IMR-90 (cell line): ENCODE data around the gene PPP1R3D. TPM values are rescaled to one million over a fixed set of nuclear protein-coding genes. Genes with fewer than 3 reads are reported as not detected.

Experiments used
- ATAC-seq: fragments of 200-7000 bp; cut with Tn5 transposase; 2 replicates; pipeline ENCODE4 v1.9.1; 2020; ENCODE audit warnings: low read depth, mild to moderate bottlenecking, moderate library complexity
- BruUV-seq: library from RNA; stranded (reverse); fragments of 400-500 nt; replicated peaks from 2 replicates; lab custom pipeline; 2021; lab: Mats Ljungman, UMichigan
- CTCF ChIA-PET: fragments of 300-600 bp; formaldehyde crosslinking; extraction: SDS; loops from one replicate; lab custom pipeline; 2021; ENCODE audit warnings: antibody characterized with exemption; lab: Yijun Ruan, JAX
- POLR2A ChIA-PET: fragments of 300-600 bp; sonication (Branson Sonifier 250); formaldehyde crosslinking; loops from one replicate; lab custom pipeline; 2022; ENCODE audit warnings: antibody characterized with exemption; ENCODE audit not compliant: unreplicated experiment; lab: Charles Lee
- DNase-seq: peaks from one replicate; pipeline ENCODE4 v3.0.0; 2013
- H2AFZ ChIP-seq: replicated peaks from 2 replicates; pipeline ENCODE3; 2013; ENCODE audit warnings: low read length, mild to moderate bottlenecking; ENCODE audit not compliant: poor library complexity
- H2AK5ac ChIP-seq: 2 replicates; pipeline ENCODE4 v1.6.1; 2013; ENCODE audit warnings: low read depth, low read length, inconsistent platforms
- H2AK9ac ChIP-seq: replicated peaks from 2 replicates; pipeline ENCODE3; 2013; ENCODE audit warnings: mild to moderate bottlenecking, low read depth, low read length, moderate library complexity; ENCODE audit not compliant: poor library complexity
- H2BK120ac ChIP-seq: 2 replicates; pipeline ENCODE4 v1.6.1; 2013; ENCODE audit warnings: low read depth, low read length, inconsistent platforms
- H2BK15ac ChIP-seq: 3 replicates; pipeline ENCODE4 v1.6.1; 2013; ENCODE audit warnings: low read depth, low read length, inconsistent platforms
- H2BK20ac ChIP-seq: 2 replicates; pipeline ENCODE4 v1.6.1; 2013; ENCODE audit warnings: low read depth, mild to moderate bottlenecking, inconsistent platforms, low read length, moderate library complexity
- H2BK5ac ChIP-seq: 2 replicates; pipeline ENCODE4 v1.6.1; 2013; ENCODE audit warnings: mild to moderate bottlenecking, low read depth, low read length, inconsistent platforms; ENCODE audit not compliant: poor library complexity, severe bottlenecking
- H3K14ac ChIP-seq: replicated peaks from 2 replicates; pipeline ENCODE4 v1.6.1; 2013; ENCODE audit warnings: low read depth, low read length, inconsistent platforms
- H3K18ac ChIP-seq: 2 replicates; pipeline ENCODE4 v1.6.1; 2013; ENCODE audit warnings: low read depth, low read length, control low read depth
- H3K23ac ChIP-seq: 2 replicates; pipeline ENCODE4 v1.6.1; 2013; ENCODE audit warnings: low read depth, low read length, inconsistent platforms
- H3K27ac ChIP-seq: 2 replicates; pipeline ENCODE4 v1.5.1; 2013; ENCODE audit warnings: mild to moderate bottlenecking, control low read depth, low read length; ENCODE audit not compliant: insufficient read depth
- H3K27me3 ChIP-seq: 2 replicates; pipeline ENCODE4 v1.6.1; 2013; ENCODE audit warnings: low read length; ENCODE audit not compliant: control insufficient read depth, insufficient read depth
- H3K36me3 ChIP-seq: 2 replicates; pipeline ENCODE4 v1.6.1; 2013; ENCODE audit warnings: low read length, mixed read lengths; ENCODE audit not compliant: control insufficient read depth, insufficient read depth
- H3K4ac ChIP-seq: 2 replicates; pipeline ENCODE4 v1.6.1; 2013; ENCODE audit warnings: low read depth, low read length, inconsistent platforms
- H3K4me1 ChIP-seq: 2 replicates; pipeline ENCODE4 v1.6.1; 2013; ENCODE audit warnings: low read length, mixed read lengths; ENCODE audit not compliant: control insufficient read depth, insufficient read depth
- H3K4me2 ChIP-seq: 2 replicates; pipeline ENCODE4 v1.6.1; 2013; ENCODE audit warnings: low read depth, mild to moderate bottlenecking, control low read depth, low read length, moderate library complexity
- H3K4me3 ChIP-seq: 2 replicates; pipeline ENCODE4 v1.5.1; 2013; ENCODE audit warnings: low read depth, mild to moderate bottlenecking, control low read depth, low read length, moderate library complexity; ENCODE audit not compliant: insufficient read depth
- H3K56ac ChIP-seq: 2 replicates; pipeline ENCODE4 v1.6.1; 2013; ENCODE audit warnings: low read length, inconsistent platforms; ENCODE audit not compliant: insufficient read depth; ENCODE audit errors: extremely low read depth
- H3K79me1 ChIP-seq, 2 experiments: 2 replicates each; pipeline ENCODE4 v1.6.1; 2013; ENCODE audit warnings: low read length in 2 of 2, inconsistent platforms in 1 of 2, low read depth in 1 of 2
- H3K9ac ChIP-seq: 2 replicates; pipeline ENCODE4 v1.6.1; 2013; ENCODE audit warnings: low read depth, low read length, control low read depth
- H3K9me1 ChIP-seq: 2 replicates; pipeline ENCODE4 v1.6.1; 2013; ENCODE audit warnings: low read length, inconsistent platforms; ENCODE audit not compliant: insufficient read depth
- H3K9me3 ChIP-seq: 2 replicates; pipeline ENCODE4 v1.6.1; 2013; ENCODE audit warnings: low read length; ENCODE audit not compliant: control insufficient read depth, insufficient read depth
- H4K20me1 ChIP-seq: 2 replicates; pipeline ENCODE4 v1.6.1; 2013; ENCODE audit warnings: low read length, inconsistent platforms; ENCODE audit not compliant: insufficient read depth
- H4K5ac ChIP-seq: 2 replicates; pipeline ENCODE4 v1.6.1; 2013; ENCODE audit warnings: mild to moderate bottlenecking, low read depth, low read length, control low read depth
- H4K8ac ChIP-seq, 2 experiments: 2 replicates each; pipeline ENCODE4 v1.6.1; 2013; ENCODE audit warnings: low read depth in 2 of 2, low read length in 2 of 2, control low read depth in 1 of 2, inconsistent platforms in 1 of 2
- H4K91ac ChIP-seq: 2 replicates; pipeline ENCODE4 v1.6.1; 2013; ENCODE audit warnings: low read depth, low read length, inconsistent platforms; ENCODE audit not compliant: insufficient read depth
- BHLHE40 ChIP-seq: fragments of 150-350 bp; IDR thresholded peaks from 2 replicates; pipeline ENCODE4 v1.6.1; 2016; ENCODE audit warnings: mild to moderate bottlenecking, low read depth, low read length
- CEBPB ChIP-seq: IDR thresholded peaks from 2 replicates; pipeline ENCODE4 v1.6.1; 2012; ENCODE audit warnings: low read depth, low read length, improper control_type of control experiment
- CHD1 ChIP-seq: IDR thresholded peaks from 2 replicates; pipeline ENCODE4 v1.6.1; 2012; ENCODE audit warnings: low read depth, low read length, improper control_type of control experiment
- FOS ChIP-seq: fragments of 150-350 bp; IDR thresholded peaks from 2 replicates; pipeline ENCODE4 v1.6.1; 2016; ENCODE audit warnings: low read depth, low read length
- MAFK ChIP-seq: IDR thresholded peaks from 2 replicates; pipeline ENCODE4 v1.6.1; 2012; ENCODE audit warnings: low read depth, low read length, improper control_type of control experiment
- MAZ ChIP-seq: IDR thresholded peaks from 2 replicates; pipeline ENCODE4 v1.6.1; 2012; ENCODE audit warnings: low read depth, mild to moderate bottlenecking, low read length, improper control_type of control experiment, moderate library complexity, borderline replicate concordance
- MXI1 ChIP-seq: IDR thresholded peaks from 2 replicates; pipeline ENCODE4 v1.6.1; 2012; ENCODE audit warnings: low read depth, mild to moderate bottlenecking, low read length, moderate library complexity, borderline replicate concordance
- POLR2A ChIP-seq: IDR thresholded peaks from 2 replicates; pipeline ENCODE4 v1.6.1; 2012; ENCODE audit warnings: mild to moderate bottlenecking, low read depth, low read length
- RAD21 ChIP-seq: IDR thresholded peaks from 2 replicates; pipeline ENCODE4 v1.6.1; 2012; ENCODE audit warnings: low read length, improper control_type of control experiment
- RCOR1 ChIP-seq: IDR thresholded peaks from 2 replicates; pipeline ENCODE4 v1.6.1; 2012; ENCODE audit warnings: mild to moderate bottlenecking, low read length, improper control_type of control experiment; ENCODE audit not compliant: insufficient replicate concordance
- SMC3 ChIP-seq: fragments of 150-350 bp; IDR thresholded peaks from 2 replicates; pipeline ENCODE4 v1.6.1; 2016; ENCODE audit warnings: low read depth, mild to moderate bottlenecking, antibody characterized with exemption, low read length, moderate library complexity
- WGBS, 2 experiments: methylation state at CpG; one replicate each; pipeline versions ENCODE4 v1.1.5 to v1.1.7; 2013; ENCODE audit warnings: missing lambda C conversion rate in 2 of 2; ENCODE audit not compliant: insufficient read length in 1 of 2; ENCODE audit errors: extremely low coverage in 2 of 2; 5-methylcytosine and 5-hydroxymethylcytosine counted together
- dilution Hi-C: fragments of 300-500 bp; cut with HindIII; formaldehyde crosslinking; loops from one replicate; pipeline ENCODE4 v1.14.3; 2018; ENCODE audit warnings: low sequenced_read_pairs; ENCODE audit not compliant: unreplicated experiment
- in situ Hi-C: fragments of 300-500 bp; cut with MboI; formaldehyde crosslinking; loops from 3 replicates; pipeline ENCODE4 v1.14.3; 2019; ENCODE audit warnings: low sequenced_read_pairs, inconsistent platforms, mixed read lengths
- intact Hi-C: fragments of 100-400 bp; cut with micrococcal nuclease; formaldehyde crosslinking; loops from 2 replicates; pipeline ENCODE4 v1.10.0; 2022
- polyA plus RNA-seq, 3 experiments: library from polyadenylated mRNA; depleted of rRNA; stranded (reverse); fragments of >200 nt; gene quantifications; 2 replicates each; pipeline ENCODE4 v1.2.3, GENCODE V29; 2012; ENCODE audit warnings: low replicate concordance in 1 of 3
- total RNA-seq: library from RNA; depleted of rRNA; stranded (reverse); fragments of >200 nt; gene quantifications from 2 replicates; pipeline ENCODE4 v1.2.3, GENCODE V29; 2012
- TF ChIP-seq, protein P1 (sequence below): fragments of 150-350 bp; IDR thresholded peaks from 2 replicates; pipeline ENCODE4 v1.6.1; 2016; ENCODE audit warnings: low read depth, mild to moderate bottlenecking, low read length, moderate library complexity, borderline replicate concordance
- TF ChIP-seq, protein P2 (sequence below): conservative IDR thresholded peaks from 2 replicates; pipeline ENCODE4 v1.5.1; 2012; ENCODE audit warnings: mild to moderate bottlenecking, low read depth, low read length, improper control_type of control experiment

PPP1R3D gene
- total and polyA plus RNA-seq, 2 of the 4 experiments (the other 2 are of a cell fraction), result 1.6 to 2.7 TPM

DNA sequence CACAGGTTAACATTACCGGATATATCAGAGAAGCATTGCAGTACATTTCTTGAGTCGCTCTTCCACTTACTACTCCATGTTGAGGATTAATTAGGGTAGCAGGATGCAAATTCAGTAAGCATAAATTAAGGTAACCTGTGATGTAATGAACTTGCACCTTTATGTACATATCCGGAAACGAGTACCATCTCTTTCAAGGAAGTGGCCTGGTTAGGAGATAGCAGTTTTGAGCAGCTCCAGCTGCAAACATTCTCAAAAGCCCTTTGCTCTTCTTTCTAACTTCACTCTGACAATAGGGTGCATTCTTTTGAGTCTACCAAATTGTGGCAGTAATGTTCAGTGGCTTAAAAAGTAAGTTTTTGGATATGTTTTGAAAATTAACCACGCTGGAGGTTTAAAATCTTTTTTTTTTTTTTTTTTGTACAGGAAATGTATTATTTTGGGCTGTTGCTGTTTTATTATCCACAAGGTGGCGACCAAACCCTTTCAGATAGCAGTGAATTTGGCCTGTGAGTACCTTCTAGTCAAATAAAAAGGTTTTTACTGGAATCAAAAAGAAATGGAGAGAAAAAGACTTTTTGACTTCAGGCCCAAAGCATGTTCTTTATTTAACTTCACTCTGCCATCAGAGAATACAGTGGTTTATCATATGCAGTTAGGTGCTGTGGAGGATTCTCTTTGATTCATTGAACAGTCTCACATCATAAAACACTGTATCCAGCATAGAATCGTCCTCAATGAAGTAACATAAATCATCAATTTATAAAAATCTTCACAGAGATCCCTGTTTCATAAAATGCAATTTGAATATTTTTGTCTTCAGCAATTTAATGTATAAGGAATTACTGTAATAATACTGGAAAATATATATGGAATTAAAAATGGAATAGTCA, 9.0 kb upstream of the PPP1R3D start:
- CTCF ChIA-PET, result interaction anchor here (0.6 to 0.7 kb wide), 2 partner anchors 161 to 183 kb away, joined by 4 to 9 read pairs; no protein-coding TSS in a partner anchor
- intact Hi-C loops, result loop anchor here (2.0 to 10.0 kb wide), 5 partner anchors 108 to 1236 kb away; no protein-coding TSS in a partner anchor
- H3K56ac ChIP-seq, result no peak overlapping the region

More for the DNA sequence above, 9.0 kb upstream of the PPP1R3D start:
- Histone ChIP-seq H2BK5ac (no peak overlapping the region), H2BK120ac (no peak overlapping the region), H4K91ac (no peak overlapping the region), H3K14ac (no peak overlapping the region), H3K79me1 (no peaks in the 10 kb centered on the region), H2AK5ac (no peak overlapping the region), H3K27me3 (no peaks in the 10 kb centered on the region), H3K36me3 (peaks cover 8% of the 10 kb centered on the region), H3K4me1 (peaks cover 2% of the 10 kb centered on the region), H2BK15ac (no peak overlapping the region), H4K8ac (no peak overlapping the region), H2BK20ac (no peak overlapping the region), H3K9me1 (no peaks in the 10 kb centered on the region), H3K23ac (no peak overlapping the region), H3K9ac (no peak overlapping the region), H3K4me2 (no peak overlapping the region), H4K20me1 (no peaks in the 10 kb centered on the region), H3K4ac (no peak overlapping the region), H2AK9ac (no peak overlapping the region), H2AFZ (no peak overlapping the region), H4K5ac (no peak overlapping the region), H3K4me3 (no peak overlapping the region), H3K9me3 (no peaks in the 10 kb centered on the region), H3K27ac (no peak overlapping the region), H3K18ac (no peak overlapping the region)
- in situ Hi-C loops (no loop called here), dilution Hi-C loops (no loop called here)
- WGBS, 2 experiments, result no CpG with 5 or more reads among the region's 7 CpGs
- no peak for TF ChIP-seq CEBPB
- TF ChIP-seq RAD21, result peak; percentile 72
- no peak for TF ChIP-seq RCOR1
- no peak for TF ChIP-seq POLR2A
- TF ChIP-seq MAFK, result no peak
- no peak for TF ChIP-seq MXI1
- TF ChIP-seq FOS, result no peak
- TF ChIP-seq, protein P1, sequence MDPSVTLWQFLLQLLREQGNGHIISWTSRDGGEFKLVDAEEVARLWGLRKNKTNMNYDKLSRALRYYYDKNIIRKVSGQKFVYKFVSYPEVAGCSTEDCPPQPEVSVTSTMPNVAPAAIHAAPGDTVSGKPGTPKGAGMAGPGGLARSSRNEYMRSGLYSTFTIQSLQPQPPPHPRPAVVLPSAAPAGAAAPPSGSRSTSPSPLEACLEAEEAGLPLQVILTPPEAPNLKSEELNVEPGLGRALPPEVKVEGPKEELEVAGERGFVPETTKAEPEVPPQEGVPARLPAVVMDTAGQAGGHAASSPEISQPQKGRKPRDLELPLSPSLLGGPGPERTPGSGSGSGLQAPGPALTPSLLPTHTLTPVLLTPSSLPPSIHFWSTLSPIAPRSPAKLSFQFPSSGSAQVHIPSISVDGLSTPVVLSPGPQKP, result no peak
- peak; percentile 51 for TF ChIP-seq SMC3
- TF ChIP-seq CHD1, result no peak
- TF ChIP-seq, protein P2, sequence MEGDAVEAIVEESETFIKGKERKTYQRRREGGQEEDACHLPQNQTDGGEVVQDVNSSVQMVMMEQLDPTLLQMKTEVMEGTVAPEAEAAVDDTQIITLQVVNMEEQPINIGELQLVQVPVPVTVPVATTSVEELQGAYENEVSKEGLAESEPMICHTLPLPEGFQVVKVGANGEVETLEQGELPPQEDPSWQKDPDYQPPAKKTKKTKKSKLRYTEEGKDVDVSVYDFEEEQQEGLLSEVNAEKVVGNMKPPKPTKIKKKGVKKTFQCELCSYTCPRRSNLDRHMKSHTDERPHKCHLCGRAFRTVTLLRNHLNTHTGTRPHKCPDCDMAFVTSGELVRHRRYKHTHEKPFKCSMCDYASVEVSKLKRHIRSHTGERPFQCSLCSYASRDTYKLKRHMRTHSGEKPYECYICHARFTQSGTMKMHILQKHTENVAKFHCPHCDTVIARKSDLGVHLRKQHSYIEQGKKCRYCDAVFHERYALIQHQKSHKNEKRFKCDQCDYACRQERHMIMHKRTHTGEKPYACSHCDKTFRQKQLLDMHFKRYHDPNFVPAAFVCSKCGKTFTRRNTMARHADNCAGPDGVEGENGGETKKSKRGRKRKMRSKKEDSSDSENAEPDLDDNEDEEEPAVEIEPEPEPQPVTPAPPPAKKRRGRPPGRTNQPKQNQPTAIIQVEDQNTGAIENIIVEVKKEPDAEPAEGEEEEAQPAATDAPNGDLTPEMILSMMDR, result peak; percentile 77
- no peak for TF ChIP-seq MAZ
- TF ChIP-seq BHLHE40, result no peak
- DNase-seq (peak; percentile 67), ATAC-seq (peak; percentile 67)
- BruUV-seq, result no TSS peak
- POLR2A ChIA-PET, result no interaction called here
